MM.1S (cell line): Measurements from ENCODE around the gene SYTL5.

Experiments
- EZH2 ChIP-seq: fragments of 300-600 bp; sonication (generic); optimal IDR thresholded peaks from 2 replicates; pipeline ENCODE3; 2017; ENCODE audit warnings: low read depth, mild to moderate bottlenecking, antibody characterized with exemption, low read length, mixed read lengths
- EZH2phosphoT487 ChIP-seq: fragments of 300-600 bp; sonication (generic); IDR thresholded peaks from 2 replicates; pipeline ENCODE4 v1.6.1; 2018; ENCODE audit warnings: antibody characterized with exemption, low read length
- TF ChIP-seq, protein P1 (sequence below): fragments of 300-600 bp; sonication (generic); IDR thresholded peaks from 2 replicates; pipeline ENCODE4 v1.5.1; 2016; ENCODE audit warnings: antibody characterized with exemption, low read length, mixed read lengths

GRCh38 chrX:37995428-37995827 lies 10.9 kb upstream of the SYTL5 start:
- TF ChIP-seq, protein P1, sequence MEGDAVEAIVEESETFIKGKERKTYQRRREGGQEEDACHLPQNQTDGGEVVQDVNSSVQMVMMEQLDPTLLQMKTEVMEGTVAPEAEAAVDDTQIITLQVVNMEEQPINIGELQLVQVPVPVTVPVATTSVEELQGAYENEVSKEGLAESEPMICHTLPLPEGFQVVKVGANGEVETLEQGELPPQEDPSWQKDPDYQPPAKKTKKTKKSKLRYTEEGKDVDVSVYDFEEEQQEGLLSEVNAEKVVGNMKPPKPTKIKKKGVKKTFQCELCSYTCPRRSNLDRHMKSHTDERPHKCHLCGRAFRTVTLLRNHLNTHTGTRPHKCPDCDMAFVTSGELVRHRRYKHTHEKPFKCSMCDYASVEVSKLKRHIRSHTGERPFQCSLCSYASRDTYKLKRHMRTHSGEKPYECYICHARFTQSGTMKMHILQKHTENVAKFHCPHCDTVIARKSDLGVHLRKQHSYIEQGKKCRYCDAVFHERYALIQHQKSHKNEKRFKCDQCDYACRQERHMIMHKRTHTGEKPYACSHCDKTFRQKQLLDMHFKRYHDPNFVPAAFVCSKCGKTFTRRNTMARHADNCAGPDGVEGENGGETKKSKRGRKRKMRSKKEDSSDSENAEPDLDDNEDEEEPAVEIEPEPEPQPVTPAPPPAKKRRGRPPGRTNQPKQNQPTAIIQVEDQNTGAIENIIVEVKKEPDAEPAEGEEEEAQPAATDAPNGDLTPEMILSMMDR = no peak
- TF ChIP-seq EZH2 (no peak), EZH2phosphoT487 (no peak)
